Measurements from ENCODE around the gene MAPKAPK2. TPM values are rescaled to one million over a fixed set of nuclear protein-coding genes. Genes with fewer than 3 reads are reported as not detected.

Gene MAPKAPK2
- total RNA-seq, 1 experiment from 2014 or later = 96.8 TPM

DNA sequence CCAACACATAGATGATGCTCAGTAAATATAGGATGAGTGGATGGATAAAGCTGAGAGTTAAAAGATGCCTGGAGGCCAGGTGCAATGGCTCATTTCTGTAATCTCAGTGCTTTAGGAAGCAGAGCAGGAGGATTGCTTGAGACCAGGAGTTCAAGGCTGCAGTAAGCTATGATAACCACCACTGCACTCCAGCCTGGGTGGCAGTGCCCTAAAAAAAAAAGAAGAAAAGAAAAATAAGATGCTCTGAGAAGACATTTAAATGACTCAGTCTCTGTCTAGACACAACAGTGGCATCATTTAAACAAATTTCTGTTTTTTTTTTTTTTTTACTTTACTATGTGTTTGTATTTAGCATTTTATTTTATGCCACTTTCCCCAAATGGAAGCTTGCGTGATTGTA lies 60.6 kb downstream of the MAPKAPK2 start:
- ChIA-PET CTCF (interaction anchor here (0.6 to 0.8 kb wide), 2 partner anchors 23 to 237 kb away, joined by 3 to 4 read pairs; no protein-coding TSS in a partner anchor), POLR2A (no interaction called here)
- TF ChIP-seq, protein P1, sequence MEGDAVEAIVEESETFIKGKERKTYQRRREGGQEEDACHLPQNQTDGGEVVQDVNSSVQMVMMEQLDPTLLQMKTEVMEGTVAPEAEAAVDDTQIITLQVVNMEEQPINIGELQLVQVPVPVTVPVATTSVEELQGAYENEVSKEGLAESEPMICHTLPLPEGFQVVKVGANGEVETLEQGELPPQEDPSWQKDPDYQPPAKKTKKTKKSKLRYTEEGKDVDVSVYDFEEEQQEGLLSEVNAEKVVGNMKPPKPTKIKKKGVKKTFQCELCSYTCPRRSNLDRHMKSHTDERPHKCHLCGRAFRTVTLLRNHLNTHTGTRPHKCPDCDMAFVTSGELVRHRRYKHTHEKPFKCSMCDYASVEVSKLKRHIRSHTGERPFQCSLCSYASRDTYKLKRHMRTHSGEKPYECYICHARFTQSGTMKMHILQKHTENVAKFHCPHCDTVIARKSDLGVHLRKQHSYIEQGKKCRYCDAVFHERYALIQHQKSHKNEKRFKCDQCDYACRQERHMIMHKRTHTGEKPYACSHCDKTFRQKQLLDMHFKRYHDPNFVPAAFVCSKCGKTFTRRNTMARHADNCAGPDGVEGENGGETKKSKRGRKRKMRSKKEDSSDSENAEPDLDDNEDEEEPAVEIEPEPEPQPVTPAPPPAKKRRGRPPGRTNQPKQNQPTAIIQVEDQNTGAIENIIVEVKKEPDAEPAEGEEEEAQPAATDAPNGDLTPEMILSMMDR (IDR thresholded peaks at IDR 0.05; ENCODE audit: insufficient read depth in 1 of 2, low read depth in 1 of 2, low read length in 1 of 2, severe bottlenecking in 1 of 2, unreplicated experiment in 1 of 2) = no peak
- no peaks in the 10 kb centered on the region for H3K9me3 ChIP-seq
- intact Hi-C loops (cut with micrococcal nuclease; ENCODE audit: unreplicated experiment) = no loop called here
- Mint-ChIP-seq H3K27ac (ENCODE audit: unreplicated experiment) (no peak overlapping the region), H3K4me3 (ENCODE audit: unreplicated experiment) (no peak overlapping the region), H3K4me1 (ENCODE audit: low read depth, unreplicated experiment) (no peaks in the 10 kb centered on the region), H3K9me3 (ENCODE audit: unreplicated experiment) (no peaks in the 10 kb centered on the region), H3K36me3 (ENCODE audit: insufficient read depth, unreplicated experiment) (peaks cover 7% of the 10 kb centered on the region), H3K27me3 (ENCODE audit: insufficient read depth, unreplicated experiment) (no peaks in the 10 kb centered on the region)
- DNase-seq = no peak
- H3K4me3 ChIP-seq (ENCODE audit: low read depth, low read length) = no peak overlapping the region
- no peaks in the 10 kb centered on the region for H3K27me3 ChIP-seq (replicated peaks; ENCODE audit: control insufficient read depth, insufficient read depth, low read length)
- H3K36me3 ChIP-seq (ENCODE audit: control insufficient read depth, insufficient read depth, low read length) = no peaks in the 10 kb centered on the region
- no TSS peak for BruUV-seq (replicated peaks)
- H3K4me1 ChIP-seq = no peaks in the 10 kb centered on the region

DNA sequence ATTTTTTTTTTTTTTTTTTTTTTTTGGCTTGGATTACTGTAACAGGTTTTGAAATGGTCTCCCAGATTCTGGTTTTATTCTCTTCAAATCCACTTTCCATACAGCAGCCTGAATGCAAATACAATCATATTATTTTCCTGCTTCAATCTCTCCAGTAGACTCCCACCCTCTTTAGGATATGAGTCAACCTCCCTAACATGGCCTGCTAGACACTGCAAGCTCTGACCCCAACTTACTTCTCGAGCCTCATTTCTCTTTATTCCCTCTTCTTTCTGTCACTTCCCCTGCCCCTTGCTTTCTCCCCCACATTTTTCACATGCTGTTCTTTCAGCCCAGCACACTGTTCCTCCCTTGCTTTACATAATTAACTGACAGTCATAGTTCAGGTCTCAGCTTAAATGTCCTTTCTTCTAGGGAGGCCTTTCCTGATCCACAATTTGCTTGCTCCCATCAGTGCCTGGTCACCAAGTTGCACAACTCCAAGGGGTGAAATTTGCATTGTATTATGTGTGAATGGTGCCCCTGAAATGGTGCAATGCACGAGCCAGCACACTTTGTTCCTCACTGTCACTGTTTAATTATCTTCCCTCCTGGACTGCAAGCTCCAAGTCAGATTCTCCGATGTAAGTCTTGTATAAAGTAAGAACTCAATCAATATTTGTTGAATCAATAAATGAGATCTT lies 63.8 kb downstream of the MAPKAPK2 start:
- H3K9me3 Mint-ChIP-seq (ENCODE audit: unreplicated experiment) = no peaks in the 10 kb centered on the region
- no peaks in the 10 kb centered on the region for H3K4me1 ChIP-seq
- H3K36me3 Mint-ChIP-seq (ENCODE audit: insufficient read depth, unreplicated experiment) = no peaks in the 10 kb centered on the region
- H3K4me3 ChIP-seq (ENCODE audit: low read depth, low read length) = no peak overlapping the region
- no peaks in the 10 kb centered on the region for H3K27me3 ChIP-seq (replicated peaks; ENCODE audit: control insufficient read depth, insufficient read depth, low read length)
- no TSS peak for BruUV-seq (replicated peaks)
- H3K9me3 ChIP-seq = no peaks in the 10 kb centered on the region
- intact Hi-C loops (cut with micrococcal nuclease; ENCODE audit: unreplicated experiment) = no loop called here
- ChIA-PET CTCF (interaction anchor here (0.6 to 0.9 kb wide), 3 partner anchors 14 to 60 kb away, joined by 3 to 6 read pairs (median 3); no protein-coding TSS in a partner anchor), POLR2A (no interaction called here)
- H3K27me3 Mint-ChIP-seq (ENCODE audit: insufficient read depth, unreplicated experiment) = peaks cover 4% of the 10 kb centered on the region
- no peaks in the 10 kb centered on the region for H3K4me1 Mint-ChIP-seq (ENCODE audit: low read depth, unreplicated experiment)
- TF ChIP-seq, protein P1 (IDR thresholded peaks at IDR 0.05; ENCODE audit: insufficient read depth in 1 of 2, low read depth in 1 of 2, low read length in 1 of 2, severe bottlenecking in 1 of 2, unreplicated experiment in 1 of 2) = no peak
- H3K27ac Mint-ChIP-seq (ENCODE audit: unreplicated experiment) = no peak overlapping the region
- H3K4me3 Mint-ChIP-seq (ENCODE audit: unreplicated experiment) = no peak overlapping the region
- DNase-seq = no peak
- no peaks in the 10 kb centered on the region for H3K36me3 ChIP-seq (ENCODE audit: control insufficient read depth, insufficient read depth, low read length)

DNA sequence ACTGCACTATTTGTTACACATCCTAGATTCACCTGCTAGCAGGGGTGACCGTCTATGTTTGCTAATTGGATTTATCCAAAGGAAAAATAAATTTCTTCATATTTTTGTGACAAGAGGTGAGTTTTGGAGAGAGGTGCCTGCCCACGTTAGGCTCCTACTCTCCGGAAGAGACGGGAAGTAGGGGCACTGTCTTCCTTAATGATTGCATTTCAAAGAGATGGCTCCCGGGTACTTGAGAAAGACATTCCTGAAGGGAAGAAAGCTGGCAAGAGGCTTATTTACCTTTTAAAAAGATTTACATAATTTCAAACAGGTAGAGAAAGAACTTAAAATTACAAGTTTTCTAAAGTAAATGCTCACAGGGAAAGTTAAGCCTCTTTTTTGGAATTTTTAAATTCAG lies 67.2 kb downstream of the MAPKAPK2 start:
- DNase-seq = no peak
- H3K4me3 Mint-ChIP-seq (ENCODE audit: unreplicated experiment) = no peak overlapping the region
- Histone ChIP-seq H3K9me3 (no peaks in the 10 kb centered on the region), H3K36me3 (ENCODE audit: control insufficient read depth, insufficient read depth, low read length) (no peaks in the 10 kb centered on the region), H3K27me3 (replicated peaks; ENCODE audit: control insufficient read depth, insufficient read depth, low read length) (no peaks in the 10 kb centered on the region), H3K4me1 (no peaks in the 10 kb centered on the region), H3K4me3 (ENCODE audit: low read depth, low read length) (no peak overlapping the region)
- POLR2A ChIA-PET = no interaction called here
- no peaks in the 10 kb centered on the region for H3K36me3 Mint-ChIP-seq (ENCODE audit: insufficient read depth, unreplicated experiment)
- CTCF ChIA-PET = no interaction called here
- no peaks in the 10 kb centered on the region for H3K9me3 Mint-ChIP-seq (ENCODE audit: unreplicated experiment)
- H3K27ac Mint-ChIP-seq (ENCODE audit: unreplicated experiment) = no peak overlapping the region
- peaks cover 4% of the 10 kb centered on the region for H3K27me3 Mint-ChIP-seq (ENCODE audit: insufficient read depth, unreplicated experiment)
- no TSS peak for BruUV-seq (replicated peaks)
- TF ChIP-seq, protein P1 (IDR thresholded peaks at IDR 0.05; ENCODE audit: insufficient read depth in 1 of 2, low read depth in 1 of 2, low read length in 1 of 2, severe bottlenecking in 1 of 2, unreplicated experiment in 1 of 2) = no peak
- H3K4me1 Mint-ChIP-seq (ENCODE audit: low read depth, unreplicated experiment) = no peaks in the 10 kb centered on the region
- intact Hi-C loops (cut with micrococcal nuclease; ENCODE audit: unreplicated experiment) = no loop called here
